Thyroid gland (tissue), 4 donors: Measurements from ENCODE around the gene LRRC56. TPM values are rescaled to one million over a fixed set of nuclear protein-coding genes. Genes with fewer than 3 reads are reported as not detected.

Experiments used
- DNase-seq, 2 donors: peaks; one replicate each; pipeline ENCODE4 v3.0.0-alpha.2; 2019
- H3K27ac ChIP-seq, 3 donors: fragments of 200-600 bp; sonication (generic); 1 replicate in 2 of 3; 2 replicates in 1 of 3; pipeline ENCODE4 v1.5.1; 2016 to 2019; ENCODE audit warnings: mild to moderate bottlenecking in 1 of 3, moderate library complexity in 1 of 3
- H3K27me3 ChIP-seq: fragments of 200-600 bp; sonication (generic); one replicate; pipeline ENCODE4 v1.5.1; 2019
- H3K36me3 ChIP-seq, 2 donors: fragments of 200-600 bp; sonication (generic); one replicate each; pipeline ENCODE4 v1.5.1; 2016 to 2019
- H3K4me1 ChIP-seq, 2 donors: fragments of 200-600 bp; sonication (generic); one replicate each; pipeline ENCODE4 v1.5.1; 2017 to 2019
- H3K4me3 ChIP-seq, 3 donors: fragments of 200-600 bp; sonication (generic); replicated peaks in 1 of 3; 1 replicate in 2 of 3; 2 replicates in 1 of 3; pipeline ENCODE4 v1.5.1; 2016; ENCODE audit warnings: mild to moderate bottlenecking in 1 of 3
- H3K9me3 ChIP-seq: fragments of 200-600 bp; sonication (generic); one replicate; pipeline ENCODE4 v1.5.1; 2017
- POLR2A ChIP-seq, 2 donors: fragments of 450-650 bp; IDR thresholded peaks; one replicate each; pipeline ENCODE4 v1.6.1; 2017; ENCODE audit warnings: antibody characterized with exemption in 2 of 2, mild to moderate bottlenecking in 2 of 2, moderate library complexity in 1 of 2
- WGBS, 2 donors: methylation state at CpG; one replicate each; pipeline ENCODE4 v1.1.5; 2017; 5-methylcytosine and 5-hydroxymethylcytosine counted together
- intact Hi-C: fragments of 100-400 bp; cut with DNase I; formaldehyde crosslinking; loops from one replicate; pipeline ENCODE4 v1.15.1; 2023
- total RNA-seq, 4 donors: library from RNA; depleted of rRNA; stranded (reverse); fragments of >200 nt; gene quantifications; one replicate each; pipeline ENCODE4 v1.2.3, GENCODE V29; 2016
- TF ChIP-seq, protein P1 (sequence below), 6 experiments: fragments of 200-600 bp in 3 of 6; fragments of 450-650 bp in 3 of 6; sonication (generic) in 3 of 6; IDR thresholded peaks; one replicate each; pipeline ENCODE4 v1.5.1; 2016 to 2019; ENCODE audit warnings: antibody characterized with exemption in 6 of 6, mild to moderate bottlenecking in 2 of 6, inconsistent platforms in 1 of 6, moderate library complexity in 1 of 6

LRRC56 gene
- total RNA-seq, 4 donors from 2014 or later, result 1.7 to 2.6 (median 2.3) TPM

DNA sequence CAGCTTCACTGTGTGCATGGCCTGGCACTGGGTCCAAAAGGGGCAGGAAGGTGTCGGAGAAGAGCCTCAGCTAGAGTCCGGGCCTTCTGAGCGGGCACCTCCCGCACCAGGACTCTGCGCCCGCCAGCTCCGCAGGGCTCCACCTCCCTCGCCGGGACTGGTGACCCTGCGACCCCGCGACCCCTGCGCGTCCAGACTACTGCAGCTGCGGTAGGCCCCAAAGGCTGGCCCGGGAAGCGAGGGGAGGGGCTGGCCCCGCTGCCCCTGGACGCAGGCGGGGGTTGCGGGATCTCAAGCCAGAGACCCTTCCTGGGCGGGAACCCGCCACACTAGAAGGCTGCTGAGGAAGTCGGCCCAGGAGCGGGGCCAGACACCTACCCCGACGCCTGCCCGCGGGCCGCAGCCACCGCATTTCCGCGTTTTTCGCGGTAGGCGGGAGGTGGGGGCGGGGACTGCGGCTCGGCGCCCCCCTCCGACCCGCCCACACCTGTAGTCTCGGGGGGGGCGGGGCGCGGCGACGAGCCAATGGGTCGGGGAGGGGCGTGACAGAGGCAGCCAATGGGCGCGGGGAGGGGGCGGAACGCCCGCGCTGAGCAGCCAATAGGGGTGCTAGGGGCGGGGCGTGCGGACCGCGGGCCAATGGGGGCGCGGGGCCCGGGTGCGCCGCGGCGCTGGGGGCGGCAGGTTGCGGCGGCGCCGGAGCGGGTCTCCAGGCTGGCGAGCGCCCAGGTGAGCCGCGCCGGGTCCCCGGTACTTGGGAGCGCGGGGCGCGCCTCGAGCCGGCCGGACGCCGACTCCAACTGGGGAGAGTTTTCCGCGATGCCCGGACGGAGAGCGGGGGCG is 23.2 kb downstream of the LRRC56 start, which contains the start of the genes LMNTD2 and RASSF7:
Gene LMNTD2, minus strand, starts transcription at position 434 of the 843 bp plus-strand sequence. Its CDS starts 22 bp downstream, at position 412.
Gene RASSF7, plus strand, starts transcription at position 666 of the 843 bp plus-strand sequence. CDS start 799 bp downstream, outside the sequence.
- WGBS, 2 donors, result 0% methylated on average over 3 of the region's 95 CpGs; no CpG with 5 or more reads in 1 of the 2 donors

GRCh38 chr11:561148-562003 is 24.0 kb downstream of the LRRC56 start:
- Histone ChIP-seq H3K36me3 (no peaks in the 10 kb centered on the region), H3K27me3 (no peaks in the 10 kb centered on the region), H3K9me3 (no peaks in the 10 kb centered on the region), H3K27ac (peak overlapping the region in 1 of 3 donors; percentile 41), H3K4me3 (peak overlapping the region; percentile 29 to 90 (median 50)), H3K4me1 (peaks cover 13 to 19% of the 10 kb centered on the region in 2 donors)
- TF ChIP-seq POLR2A (IDR thresholded peaks at IDR 0.05), result no peak
- TF ChIP-seq, protein P1, sequence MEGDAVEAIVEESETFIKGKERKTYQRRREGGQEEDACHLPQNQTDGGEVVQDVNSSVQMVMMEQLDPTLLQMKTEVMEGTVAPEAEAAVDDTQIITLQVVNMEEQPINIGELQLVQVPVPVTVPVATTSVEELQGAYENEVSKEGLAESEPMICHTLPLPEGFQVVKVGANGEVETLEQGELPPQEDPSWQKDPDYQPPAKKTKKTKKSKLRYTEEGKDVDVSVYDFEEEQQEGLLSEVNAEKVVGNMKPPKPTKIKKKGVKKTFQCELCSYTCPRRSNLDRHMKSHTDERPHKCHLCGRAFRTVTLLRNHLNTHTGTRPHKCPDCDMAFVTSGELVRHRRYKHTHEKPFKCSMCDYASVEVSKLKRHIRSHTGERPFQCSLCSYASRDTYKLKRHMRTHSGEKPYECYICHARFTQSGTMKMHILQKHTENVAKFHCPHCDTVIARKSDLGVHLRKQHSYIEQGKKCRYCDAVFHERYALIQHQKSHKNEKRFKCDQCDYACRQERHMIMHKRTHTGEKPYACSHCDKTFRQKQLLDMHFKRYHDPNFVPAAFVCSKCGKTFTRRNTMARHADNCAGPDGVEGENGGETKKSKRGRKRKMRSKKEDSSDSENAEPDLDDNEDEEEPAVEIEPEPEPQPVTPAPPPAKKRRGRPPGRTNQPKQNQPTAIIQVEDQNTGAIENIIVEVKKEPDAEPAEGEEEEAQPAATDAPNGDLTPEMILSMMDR (IDR thresholded peaks at IDR 0.05), result no peak
- DNase-seq, result peak; percentile 52 to 53
- intact Hi-C loops, result loop anchor here (5.0 kb wide), 1 partner anchor 51 kb away; no protein-coding TSS in a partner anchor
- whole genome bisulfite sequencing, 2 donors, result 11 to 14% methylated on average over 36 to 37 of the region's 67 CpGs

More for the DNA sequence above, 23.2 kb downstream of the LRRC56 start, which contains the start of the genes LMNTD2 and RASSF7:
- peak; percentile 11 to 65 for TF ChIP-seq POLR2A (IDR thresholded peaks at IDR 0.05)
- TF ChIP-seq, protein P1 (IDR thresholded peaks at IDR 0.05), result no peak
- no peaks in the 10 kb centered on the region for H3K27me3 ChIP-seq
- intact Hi-C loops, result loop anchor here (5.0 kb wide), 1 partner anchor 52 kb away; no protein-coding TSS in a partner anchor
- DNase-seq, result peak; percentile 93
- H3K4me1 ChIP-seq, result peaks cover 15 to 27% of the 10 kb centered on the region in 2 donors
- peak within 1 kb of the TSS; percentile 29 to 90 (median 50) for H3K4me3 ChIP-seq
- H3K36me3 ChIP-seq, result no peaks in the 10 kb centered on the region
- no peaks in the 10 kb centered on the region for H3K9me3 ChIP-seq
- peak within 1 kb of the TSS; percentile 19 to 63 (median 50) for H3K27ac ChIP-seq

DNA sequence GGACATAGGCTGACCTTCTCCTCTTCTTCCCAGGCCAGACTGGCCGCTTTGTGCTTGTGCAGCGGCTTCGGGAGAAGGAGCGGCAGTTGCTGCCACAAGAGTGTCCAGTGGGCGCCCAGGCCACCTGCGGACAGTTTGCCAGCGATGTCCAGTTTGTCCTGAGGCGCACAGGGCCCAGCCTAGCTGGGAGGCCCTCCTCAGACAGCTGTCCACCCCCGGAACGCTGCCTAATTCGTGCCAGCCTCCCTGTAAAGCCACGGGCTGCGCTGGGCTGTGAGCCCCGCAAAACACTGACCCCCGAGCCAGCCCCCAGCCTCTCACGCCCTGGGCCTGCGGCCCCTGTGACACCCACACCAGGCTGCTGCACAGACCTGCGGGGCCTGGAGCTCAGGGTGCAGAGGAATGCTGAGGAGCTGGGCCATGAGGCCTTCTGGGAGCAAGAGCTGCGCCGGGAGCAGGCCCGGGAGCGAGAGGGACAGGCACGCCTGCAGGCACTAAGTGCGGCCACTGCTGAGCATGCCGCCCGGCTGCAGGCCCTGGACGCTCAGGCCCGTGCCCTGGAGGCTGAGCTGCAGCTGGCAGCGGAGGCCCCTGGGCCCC is 24.8 kb downstream of the LRRC56 start:
- intact Hi-C loops, result loop anchor here (5.0 kb wide), 1 partner anchor 50 kb away; no protein-coding TSS in a partner anchor
- no peaks in the 10 kb centered on the region for H3K27me3 ChIP-seq
- H3K4me3 ChIP-seq, result no peak overlapping the region
- no peaks in the 10 kb centered on the region for H3K9me3 ChIP-seq
- no peaks in the 10 kb centered on the region for H3K36me3 ChIP-seq
- TF ChIP-seq, protein P1 (IDR thresholded peaks at IDR 0.05), result no peak
- TF ChIP-seq POLR2A (IDR thresholded peaks at IDR 0.05), result no peak
- peaks cover 13 to 19% of the 10 kb centered on the region in 2 donors for H3K4me1 ChIP-seq
- H3K27ac ChIP-seq, result no peak overlapping the region
- 95 to 97% methylated on average over 11 to 23 of the region's 29 CpGs for WGBS, 2 donors
- no peak for DNase-seq

DNA sequence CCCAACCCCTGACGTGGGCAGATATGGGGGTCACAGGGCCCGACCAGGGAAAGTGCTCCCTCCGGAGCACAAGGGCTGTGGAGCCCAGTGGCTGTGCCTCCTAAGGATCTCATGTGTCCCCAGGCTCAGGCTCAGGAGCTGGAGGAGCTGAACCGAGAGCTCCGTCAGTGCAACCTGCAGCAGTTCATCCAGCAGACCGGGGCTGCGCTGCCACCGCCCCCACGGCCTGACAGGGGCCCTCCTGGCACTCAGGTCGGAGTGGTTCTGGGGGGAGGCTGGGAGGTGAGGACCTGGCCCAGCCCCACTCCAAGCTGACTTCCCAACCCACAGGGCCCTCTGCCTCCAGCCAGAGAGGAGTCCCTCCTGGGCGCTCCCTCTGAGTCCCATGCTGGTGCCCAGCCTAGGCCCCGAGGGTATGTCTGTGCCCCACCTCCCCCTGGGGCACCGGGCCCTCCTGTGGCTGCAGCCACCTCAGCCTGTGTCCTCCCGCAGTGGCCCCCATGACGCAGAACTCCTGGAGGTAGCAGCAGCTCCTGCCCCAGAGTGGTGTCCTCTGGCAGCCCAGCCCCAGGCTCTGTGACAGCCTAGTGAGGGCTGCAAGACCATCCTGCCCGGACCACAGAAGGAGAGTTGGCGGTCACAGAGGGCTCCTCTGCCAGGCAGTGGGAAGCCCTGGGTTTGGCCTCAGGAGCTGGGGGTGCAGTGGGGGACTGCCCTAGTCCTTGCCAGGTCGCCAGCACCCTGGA is 25.9 kb downstream of the LRRC56 start:
- Histone ChIP-seq H3K27ac (no peak overlapping the region), H3K4me3 (no peak overlapping the region), H3K27me3 (no peaks in the 10 kb centered on the region), H3K9me3 (no peaks in the 10 kb centered on the region), H3K36me3 (no peaks in the 10 kb centered on the region), H3K4me1 (peaks cover 16 to 22% of the 10 kb centered on the region in 2 donors)
- no peak for DNase-seq
- WGBS, 2 donors, result 92 to 93% methylated on average over 3 to 14 of the region's 18 CpGs
- intact Hi-C loops, result loop anchor here (5.0 kb wide), 1 partner anchor 49 kb away; no protein-coding TSS in a partner anchor
- TF ChIP-seq, protein P1 (IDR thresholded peaks at IDR 0.05), result no peak
- no peak for TF ChIP-seq POLR2A (IDR thresholded peaks at IDR 0.05)
